HEK293T (cell line): Measurements from ENCODE around the gene MYZAP.

Experiments
- CTCF ChIA-PET: fragments of 350-600 bp; formaldehyde crosslinking; extraction: SDS; loops from one replicate; lab custom pipeline; 2021; ENCODE audit warnings: antibody characterized with exemption, inconsistent platforms; lab: Yijun Ruan, JAX
- POLR2A ChIA-PET: fragments of 350-600 bp; formaldehyde crosslinking; extraction: SDS; loops from one replicate; lab custom pipeline; 2020; ENCODE audit warnings: antibody characterized with exemption, inconsistent platforms; lab: Yijun Ruan, JAX
- DNase-seq: peaks from one replicate; pipeline ENCODE4 v3.0.0; 2012; ENCODE audit warnings: mixed read lengths; ENCODE audit errors: extremely low spot score
- ARNT ChIP-seq: fragments of 450-650 bp; IDR thresholded peaks from 2 replicates; pipeline ENCODE4 v1.6.1; 2017; ENCODE audit warnings: mild to moderate bottlenecking
- BHLHE40 ChIP-seq: fragments of 450-650 bp; IDR thresholded peaks from 2 replicates; pipeline ENCODE4 v1.6.1; 2016; ENCODE audit warnings: mild to moderate bottlenecking, moderate library complexity, borderline replicate concordance
- CTBP1 ChIP-seq: fragments of 450-650 bp; IDR thresholded peaks from 2 replicates; pipeline ENCODE4 v1.6.1; 2016; ENCODE audit warnings: borderline replicate concordance
- ELF4 ChIP-seq: fragments of 450-650 bp; IDR thresholded peaks from 2 replicates; pipeline ENCODE4 v1.6.1; 2017; ENCODE audit warnings: antibody characterized with exemption
- FOXA1 ChIP-seq: fragments of 450-650 bp; IDR thresholded peaks from 2 replicates; pipeline ENCODE4 v1.6.1; 2016; ENCODE audit warnings: mild to moderate bottlenecking
- FOXK2 ChIP-seq: fragments of 450-650 bp; IDR thresholded peaks from 2 replicates; pipeline ENCODE4 v1.6.1; 2016; ENCODE audit warnings: mild to moderate bottlenecking
- FOXM1 ChIP-seq: fragments of 450-650 bp; IDR thresholded peaks from 2 replicates; pipeline ENCODE4 v1.6.1; 2017; ENCODE audit warnings: mild to moderate bottlenecking, borderline replicate concordance
- L3MBTL2 ChIP-seq: fragments of 450-650 bp; conservative IDR thresholded peaks from 2 replicates; pipeline ENCODE4 v1.6.1; 2016; ENCODE audit warnings: mild to moderate bottlenecking
- LEF1 ChIP-seq: fragments of 450-650 bp; IDR thresholded peaks from 2 replicates; pipeline ENCODE4 v1.6.1; 2017; ENCODE audit warnings: mild to moderate bottlenecking, borderline replicate concordance
- NFRKB ChIP-seq: fragments of 450-650 bp; IDR thresholded peaks from 2 replicates; pipeline ENCODE4 v1.6.1; 2016; ENCODE audit warnings: mild to moderate bottlenecking, moderate library complexity
- PKNOX1 ChIP-seq: fragments of 450-650 bp; IDR thresholded peaks from 2 replicates; pipeline ENCODE4 v1.6.1; 2016
- SP1 ChIP-seq: fragments of 450-650 bp; IDR thresholded peaks from 2 replicates; pipeline ENCODE4 v1.6.1; 2017
- SUZ12 ChIP-seq: fragments of 450-650 bp; IDR thresholded peaks from 2 replicates; pipeline ENCODE4 v1.6.1; 2016; ENCODE audit warnings: mild to moderate bottlenecking
- TARDBP ChIP-seq: fragments of 450-650 bp; IDR thresholded peaks from 2 replicates; pipeline ENCODE4 v1.6.1; 2016
- ZNF384 ChIP-seq: fragments of 450-650 bp; IDR thresholded peaks from 2 replicates; pipeline ENCODE4 v1.6.1; 2016

Gene MYZAP

GRCh38 chr15:57690341-57690966 is 98.8 kb downstream of the MYZAP start:
- ChIA-PET POLR2A (no interaction called here), CTCF (no interaction called here)
- DNase-seq, result no peak
- TF ChIP-seq ELF4, result no peak
- no peak for TF ChIP-seq NFRKB
- no peak for TF ChIP-seq CTBP1
- TF ChIP-seq ARNT, result no peak
- TF ChIP-seq TARDBP, result no peak
- no peak for TF ChIP-seq FOXM1

- ChIA-PET CTCF (no interaction called here), POLR2A (no interaction called here)
- TF ChIP-seq SP1 (no peak), SUZ12 (no peak), BHLHE40 (no peak), TARDBP (no peak), PKNOX1 (no peak), NFRKB (no peak), CTBP1 (no peak), ELF4 (no peak)
- DNase-seq, result no peak
These were observed 99.4 kb downstream of the MYZAP start for GRCh38 chr15:57691082-57691481.

GRCh38 chr15:57692709-57693108 is 101.0 kb downstream of the MYZAP start:
- CTCF ChIA-PET, result no interaction called here
- POLR2A ChIA-PET, result no interaction called here
- no peak for DNase-seq
- TF ChIP-seq LEF1, result no peak
- no peak for TF ChIP-seq FOXM1
- TF ChIP-seq SP1, result no peak
- TF ChIP-seq L3MBTL2, result no peak

GRCh38 chr15:57694279-57694678 is 102.6 kb downstream of the MYZAP start:
- ChIA-PET CTCF (no interaction called here), POLR2A (no interaction called here)
- no peak for DNase-seq
- TF ChIP-seq SUZ12 (no peak), PKNOX1 (no peak), FOXK2 (no peak), SP1 (no peak)

GRCh38 chr15:57696146-57696545 is 104.4 kb downstream of the MYZAP start:
- TF ChIP-seq ARNT (no peak), PKNOX1 (no peak), SUZ12 (no peak), FOXA1 (no peak), FOXM1 (no peak), ZNF384 (no peak), LEF1 (no peak), L3MBTL2 (no peak), BHLHE40 (no peak), TARDBP (no peak), NFRKB (no peak), SP1 (no peak)
- CTCF ChIA-PET, result no interaction called here
- no peak for DNase-seq
- POLR2A ChIA-PET, result interaction anchor here (2.1 kb wide), 1 partner anchor 11 kb away, joined by 8 read pairs; the partner anchor contains the start of gene POLR2M

- POLR2A ChIA-PET, result interaction anchor here (2.1 kb wide), 1 partner anchor 9 kb away, joined by 8 read pairs; the partner anchor contains the start of gene POLR2M
- CTCF ChIA-PET, result no interaction called here
- no peak for TF ChIP-seq LEF1
- TF ChIP-seq ZNF384, result no peak
- no peak for TF ChIP-seq ELF4
- no peak for TF ChIP-seq L3MBTL2
- no peak for TF ChIP-seq SUZ12
- no peak for TF ChIP-seq BHLHE40
- TF ChIP-seq ARNT, result no peak
- TF ChIP-seq FOXK2, result no peak
- no peak for TF ChIP-seq NFRKB
- no peak for TF ChIP-seq PKNOX1
- no peak for DNase-seq
These were observed 105.9 kb downstream of the MYZAP start for GRCh38 chr15:57697588-57697987.

- ChIA-PET POLR2A (no interaction called here), CTCF (no interaction called here)
- DNase-seq, result no peak
- TF ChIP-seq LEF1, result no peak
- no peak for TF ChIP-seq NFRKB
- no peak for TF ChIP-seq PKNOX1
- TF ChIP-seq ZNF384, result no peak
- no peak for TF ChIP-seq SP1
These were observed 106.5 kb downstream of the MYZAP start for GRCh38 chr15:57698243-57698642.
